Keratinocyte (primary cell): ENCODE data around the gene MT3. TPM values are rescaled to one million over a fixed set of nuclear protein-coding genes. Genes with fewer than 3 reads are reported as not detected.
"Not testable (repeated sequence)": the region's sequence is repeated elsewhere in the genome, so short reads cannot be mapped to it uniquely, and the experiment has no call there.

Source experiments
- DNase-seq: peaks from one replicate; pipeline ENCODE4 v3.0.0-alpha.2; 2011; ENCODE audit warnings: low read depth, missing footprints, low spot score
- FAIRE-seq: peaks from 2 replicates; lab custom pipeline; 2011; peaks lifted over from hg19 to GRCh38; lab: Jason Lieb, UNC
- H2AFZ ChIP-seq: 2 replicates; pipeline ENCODE4 v1.6.0; 2012; ENCODE audit warnings: low read length, control low read depth, inconsistent platforms; ENCODE audit not compliant: control insufficient read depth
- H3K27ac ChIP-seq: 2 replicates; pipeline ENCODE4 v1.5.1; 2011; ENCODE audit warnings: low read length; ENCODE audit not compliant: control insufficient read depth, insufficient read depth
- H3K27me3 ChIP-seq: 3 replicates; pipeline ENCODE4 v1.6.0; 2011; ENCODE audit warnings: low read length; ENCODE audit not compliant: control insufficient read depth, insufficient read depth; ENCODE audit errors: extremely low read depth
- H3K36me3 ChIP-seq, 2 experiments: 2 replicates in 1 of 2; 3 replicates in 1 of 2; pipeline ENCODE4 v1.5.1; 2011; ENCODE audit warnings: low read length in 2 of 2, mild to moderate bottlenecking in 1 of 2; ENCODE audit not compliant: control insufficient read depth in 2 of 2, insufficient read depth in 2 of 2; ENCODE audit errors: extremely low read depth in 1 of 2
- H3K4me1 ChIP-seq: 3 replicates; pipeline ENCODE4 v1.5.1; 2011; ENCODE audit warnings: low read length; ENCODE audit not compliant: control insufficient read depth, insufficient read depth; ENCODE audit errors: extremely low read depth
- H3K4me2 ChIP-seq: 3 replicates; pipeline ENCODE4 v1.6.0; 2011; ENCODE audit warnings: low read depth, low read length; ENCODE audit not compliant: control insufficient read depth, insufficient read depth; ENCODE audit errors: extremely low read depth
- H3K4me3 ChIP-seq, 3 experiments: fragments of 200-600 bp in 1 of 3; sonication (generic) in 1 of 3; 2 replicates in 2 of 3; 3 replicates in 1 of 3; pipeline ENCODE4 v1.5.1; 2011 to 2016; ENCODE audit warnings: low read length in 3 of 3, mild to moderate bottlenecking in 3 of 3, control low read depth in 2 of 3, inconsistent platforms in 1 of 3, low read depth in 1 of 3, mixed read lengths in 1 of 3, mixed run types in 1 of 3, moderate library complexity in 1 of 3; ENCODE audit not compliant: control insufficient read depth in 2 of 3, insufficient read depth in 2 of 3; ENCODE audit errors: extremely low read depth in 1 of 3
- H3K79me2 ChIP-seq: 2 replicates; pipeline ENCODE4 v1.6.0; 2012; ENCODE audit warnings: low read length; ENCODE audit not compliant: control insufficient read depth, insufficient read depth
- H3K9ac ChIP-seq: 3 replicates; pipeline ENCODE4 v1.6.0; 2011; ENCODE audit warnings: low read length; ENCODE audit not compliant: control insufficient read depth, insufficient read depth; ENCODE audit errors: extremely low read depth
- H3K9me1 ChIP-seq: 3 replicates; pipeline ENCODE4 v1.6.0; 2011; ENCODE audit warnings: low read length; ENCODE audit not compliant: control insufficient read depth, insufficient read depth; ENCODE audit errors: extremely low read depth
- H3K9me3 ChIP-seq: 2 replicates; pipeline ENCODE4 v1.5.1; 2012; ENCODE audit warnings: low read depth, low read length; ENCODE audit not compliant: control insufficient read depth
- H4K20me1 ChIP-seq: 3 replicates; pipeline ENCODE4 v1.6.0; 2011; ENCODE audit warnings: low read length; ENCODE audit not compliant: control insufficient read depth, insufficient read depth; ENCODE audit errors: extremely low read depth
- CTCF ChIP-seq, 3 experiments: IDR thresholded peaks in 1 of 3; conservative IDR thresholded peaks in 1 of 3; optimal IDR thresholded peaks in 1 of 3; 2 replicates in 2 of 3; 3 replicates in 1 of 3; pipeline versions ENCODE3 to v1.5.1; 2011; ENCODE audit warnings: low read length in 3 of 3, mild to moderate bottlenecking in 3 of 3, moderate library complexity in 2 of 3, control low read depth in 1 of 3, inconsistent platforms in 1 of 3; ENCODE audit not compliant: insufficient read depth in 2 of 3; ENCODE audit errors: extremely low read depth in 1 of 3
- EZH2 ChIP-seq: IDR thresholded peaks from one replicate; pipeline ENCODE4 v1.6.1; 2012; ENCODE audit warnings: inconsistent platforms, mild to moderate bottlenecking, low read length, moderate library complexity
- dilution Hi-C: fragments of 300-500 bp; cut with MboI; formaldehyde crosslinking; loops from one replicate; pipeline ENCODE4 v1.7.0; 2020; ENCODE audit warnings: low sequenced_read_pairs; ENCODE audit not compliant: extremely low pct_ligation_motif_present
- polyA plus RNA-seq, 5 experiments: library from polyadenylated mRNA; depleted of rRNA in 3 of 5; stranded (reverse) in 3 of 5; stranded (forward) in 1 of 5; unstranded in 1 of 5; fragments of >200 nt; gene quantifications; 1 replicate in 1 of 5; 2 replicates in 3 of 5; 3 replicates in 1 of 5; pipeline versions ENCODE4 v1.2.1 to v1.2.3, GENCODE V29; 2011 to 2012; ENCODE audit warnings: missing spikeins in 2 of 5, low read depth in 1 of 5, low replicate concordance in 1 of 5

The MT3 gene
- polyA plus RNA-seq, 1 donor (not counting 4 experiments of a cell fraction or from before 2014, with no cell fraction given): not detected

- DNase-seq (no peak), FAIRE-seq (no peak)
- H3K27me3 ChIP-seq: no peaks in the 10 kb centered on the region
- H3K9me3 ChIP-seq: no peaks in the 10 kb centered on the region
- H3K4me3 ChIP-seq: no peak overlapping the region
- no peaks in the 10 kb centered on the region for H4K20me1 ChIP-seq
- no peaks in the 10 kb centered on the region for H3K9me1 ChIP-seq
- no peaks in the 10 kb centered on the region for H3K36me3 ChIP-seq
- TF ChIP-seq CTCF (optimal IDR thresholded peaks at IDR 0.05 in 1 of 3, IDR thresholded peaks at IDR 0.05 in 1 of 3, conservative IDR thresholded peaks at IDR 0.05 in 1 of 3; ENCODE audit: extremely low read depth in 1 of 3, insufficient read depth in 2 of 3, low read length in 3 of 3) (no peak), EZH2 (no peak)
- dilution Hi-C loops: no loop called here
- H2AFZ ChIP-seq: peak overlapping the region; percentile 54
- no peaks in the 10 kb centered on the region for H3K79me2 ChIP-seq
- H3K27ac ChIP-seq: no peak overlapping the region
- H3K4me2 ChIP-seq: peak overlapping the region; percentile 2
- peaks cover 10% of the 10 kb centered on the region for H3K4me1 ChIP-seq
- peak overlapping the region; percentile 13 for H3K9ac ChIP-seq
These were observed 12.1 kb upstream of the MT3 start for GRCh38 chr16:56577300-56577625.

- Histone ChIP-seq H3K36me3 (no peaks in the 10 kb centered on the region), H3K27me3 (peaks cover 3% of the 10 kb centered on the region), H3K4me1 (peaks cover 10% of the 10 kb centered on the region), H4K20me1 (no peaks in the 10 kb centered on the region), H2AFZ (no peak overlapping the region), H3K9me1 (no peaks in the 10 kb centered on the region), H3K27ac (no peak overlapping the region), H3K9me3 (no peaks in the 10 kb centered on the region), H3K4me3 (no peak overlapping the region), H3K9ac (no peak overlapping the region), H3K79me2 (no peaks in the 10 kb centered on the region), H3K4me2 (no peak overlapping the region)
- DNase-seq: no peak
- dilution Hi-C loops: no loop called here
- no peak for FAIRE-seq
- no peak for TF ChIP-seq EZH2
- no peak for TF ChIP-seq CTCF (optimal IDR thresholded peaks at IDR 0.05 in 1 of 3, IDR thresholded peaks at IDR 0.05 in 1 of 3, conservative IDR thresholded peaks at IDR 0.05 in 1 of 3; ENCODE audit: extremely low read depth in 1 of 3, insufficient read depth in 2 of 3, low read length in 3 of 3)
These were observed 8.8 kb upstream of the MT3 start for GRCh38 chr16:56580391-56581048.

- H3K27ac ChIP-seq, H2AFZ ChIP-seq, H4K20me1 ChIP-seq, H3K4me3 ChIP-seq, DNase-seq, FAIRE-seq, H3K4me2 ChIP-seq, H3K9me3 ChIP-seq, H3K27me3 ChIP-seq, H3K9ac ChIP-seq, H3K36me3 ChIP-seq, H3K4me1 ChIP-seq, dilution Hi-C loops, H3K9me1 ChIP-seq, H3K79me2 ChIP-seq: not testable (repeated sequence)
These were observed 6.4 kb upstream of the MT3 start for GRCh38 chr16:56582911-56583310.
